GM12878 (cell line): ENCODE results near the gene NRXN3.

Experiments
- CREB1 ChIP-seq: IDR thresholded peaks from 2 replicates; pipeline ENCODE4 v1.6.1; 2012; ENCODE audit warnings: low read depth, mild to moderate bottlenecking, inconsistent platforms
- KDM1A ChIP-seq: fragments of 200-600 bp; sonication (generic); IDR thresholded peaks from 2 replicates; pipeline ENCODE4 v1.6.1; 2016; ENCODE audit warnings: borderline replicate concordance
- MXI1 ChIP-seq: fragments of 150-350 bp; IDR thresholded peaks from 2 replicates; pipeline ENCODE4 v1.6.1; 2011; ENCODE audit warnings: low read depth, mild to moderate bottlenecking, inconsistent platforms, low read length, improper control_type of control experiment
- POLR2AphosphoS5 ChIP-seq: IDR thresholded peaks from 2 replicates; pipeline ENCODE4 v1.6.1; 2011; ENCODE audit warnings: mild to moderate bottlenecking, low read length, inconsistent platforms
- SP1 ChIP-seq: IDR thresholded peaks from one replicate; pipeline ENCODE4 v1.6.1; 2011; ENCODE audit warnings: low read depth, low read length
- YY1 ChIP-seq: IDR thresholded peaks from 2 replicates; pipeline ENCODE4 v1.6.1; 2011; ENCODE audit warnings: low read depth, mild to moderate bottlenecking, low read length
- TF ChIP-seq, protein P1 (sequence below): IDR thresholded peaks from 2 replicates; pipeline ENCODE4 v1.6.1; 2011; ENCODE audit warnings: low read depth, low read length, improper control_type of control experiment, borderline replicate concordance
- TF ChIP-seq, protein P2 (sequence below), 3 experiments: IDR thresholded peaks in 2 of 3; conservative IDR thresholded peaks in 1 of 3; 2 replicates each; pipeline ENCODE4 v1.5.1; 2011; ENCODE audit warnings: low read depth in 3 of 3, low read length in 3 of 3, mild to moderate bottlenecking in 3 of 3, control low read depth in 2 of 3, moderate library complexity in 2 of 3, inconsistent platforms in 1 of 3, mixed read lengths in 1 of 3; ENCODE audit not compliant: control insufficient read depth in 2 of 3, insufficient read depth in 1 of 3; ENCODE audit errors: extremely low read depth in 1 of 3
- TF ChIP-seq, protein P3 (sequence below): IDR thresholded peaks from 2 replicates; pipeline ENCODE4 v1.6.1; 2012; ENCODE audit warnings: low read depth, low read length, improper control_type of control experiment
- TF ChIP-seq, protein P4 (sequence below): fragments of 450-650 bp; conservative IDR thresholded peaks from 2 replicates; pipeline ENCODE4 v1.6.1; 2017; ENCODE audit warnings: mild to moderate bottlenecking, moderate library complexity

DNA sequence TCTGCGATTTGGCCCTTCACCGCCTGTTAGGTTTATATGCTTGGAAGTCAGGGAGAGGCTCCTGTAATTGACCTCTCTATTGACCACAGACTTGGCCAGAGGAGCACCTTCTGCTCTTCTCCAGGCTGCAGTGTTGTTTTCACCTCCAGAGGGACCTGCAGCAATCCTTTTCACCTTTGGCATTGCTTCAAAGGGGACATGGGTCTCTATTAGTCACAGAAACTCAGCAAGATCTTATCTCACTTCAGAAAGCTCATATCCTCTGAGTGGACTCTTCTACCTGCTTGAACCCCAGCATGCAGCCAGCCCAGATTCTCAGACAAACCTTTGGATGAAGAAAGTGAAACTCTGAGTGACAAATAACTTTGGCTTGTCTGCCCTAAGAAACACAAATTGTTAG, 339.3 kb downstream of the NRXN3 start:
- TF ChIP-seq POLR2AphosphoS5: no peak
- TF ChIP-seq, protein P1, sequence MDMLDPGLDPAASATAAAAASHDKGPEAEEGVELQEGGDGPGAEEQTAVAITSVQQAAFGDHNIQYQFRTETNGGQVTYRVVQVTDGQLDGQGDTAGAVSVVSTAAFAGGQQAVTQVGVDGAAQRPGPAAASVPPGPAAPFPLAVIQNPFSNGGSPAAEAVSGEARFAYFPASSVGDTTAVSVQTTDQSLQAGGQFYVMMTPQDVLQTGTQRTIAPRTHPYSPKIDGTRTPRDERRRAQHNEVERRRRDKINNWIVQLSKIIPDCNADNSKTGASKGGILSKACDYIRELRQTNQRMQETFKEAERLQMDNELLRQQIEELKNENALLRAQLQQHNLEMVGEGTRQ: no peak
- TF ChIP-seq MXI1: no peak
- TF ChIP-seq, protein P2, sequence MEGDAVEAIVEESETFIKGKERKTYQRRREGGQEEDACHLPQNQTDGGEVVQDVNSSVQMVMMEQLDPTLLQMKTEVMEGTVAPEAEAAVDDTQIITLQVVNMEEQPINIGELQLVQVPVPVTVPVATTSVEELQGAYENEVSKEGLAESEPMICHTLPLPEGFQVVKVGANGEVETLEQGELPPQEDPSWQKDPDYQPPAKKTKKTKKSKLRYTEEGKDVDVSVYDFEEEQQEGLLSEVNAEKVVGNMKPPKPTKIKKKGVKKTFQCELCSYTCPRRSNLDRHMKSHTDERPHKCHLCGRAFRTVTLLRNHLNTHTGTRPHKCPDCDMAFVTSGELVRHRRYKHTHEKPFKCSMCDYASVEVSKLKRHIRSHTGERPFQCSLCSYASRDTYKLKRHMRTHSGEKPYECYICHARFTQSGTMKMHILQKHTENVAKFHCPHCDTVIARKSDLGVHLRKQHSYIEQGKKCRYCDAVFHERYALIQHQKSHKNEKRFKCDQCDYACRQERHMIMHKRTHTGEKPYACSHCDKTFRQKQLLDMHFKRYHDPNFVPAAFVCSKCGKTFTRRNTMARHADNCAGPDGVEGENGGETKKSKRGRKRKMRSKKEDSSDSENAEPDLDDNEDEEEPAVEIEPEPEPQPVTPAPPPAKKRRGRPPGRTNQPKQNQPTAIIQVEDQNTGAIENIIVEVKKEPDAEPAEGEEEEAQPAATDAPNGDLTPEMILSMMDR (IDR thresholded peaks at IDR 0.05 in 2 of 3, conservative IDR thresholded peaks at IDR 0.05 in 1 of 3; ENCODE audit: control insufficient read depth in 2 of 3, extremely low read depth in 1 of 3, insufficient read depth in 1 of 3, low read depth in 3 of 3, low read length in 3 of 3): no peak
- TF ChIP-seq CREB1: no peak
- TF ChIP-seq, protein P3, sequence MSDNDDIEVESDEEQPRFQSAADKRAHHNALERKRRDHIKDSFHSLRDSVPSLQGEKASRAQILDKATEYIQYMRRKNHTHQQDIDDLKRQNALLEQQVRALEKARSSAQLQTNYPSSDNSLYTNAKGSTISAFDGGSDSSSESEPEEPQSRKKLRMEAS: no peak
- no peak for TF ChIP-seq SP1
- no peak for TF ChIP-seq YY1
- TF ChIP-seq, protein P4, sequence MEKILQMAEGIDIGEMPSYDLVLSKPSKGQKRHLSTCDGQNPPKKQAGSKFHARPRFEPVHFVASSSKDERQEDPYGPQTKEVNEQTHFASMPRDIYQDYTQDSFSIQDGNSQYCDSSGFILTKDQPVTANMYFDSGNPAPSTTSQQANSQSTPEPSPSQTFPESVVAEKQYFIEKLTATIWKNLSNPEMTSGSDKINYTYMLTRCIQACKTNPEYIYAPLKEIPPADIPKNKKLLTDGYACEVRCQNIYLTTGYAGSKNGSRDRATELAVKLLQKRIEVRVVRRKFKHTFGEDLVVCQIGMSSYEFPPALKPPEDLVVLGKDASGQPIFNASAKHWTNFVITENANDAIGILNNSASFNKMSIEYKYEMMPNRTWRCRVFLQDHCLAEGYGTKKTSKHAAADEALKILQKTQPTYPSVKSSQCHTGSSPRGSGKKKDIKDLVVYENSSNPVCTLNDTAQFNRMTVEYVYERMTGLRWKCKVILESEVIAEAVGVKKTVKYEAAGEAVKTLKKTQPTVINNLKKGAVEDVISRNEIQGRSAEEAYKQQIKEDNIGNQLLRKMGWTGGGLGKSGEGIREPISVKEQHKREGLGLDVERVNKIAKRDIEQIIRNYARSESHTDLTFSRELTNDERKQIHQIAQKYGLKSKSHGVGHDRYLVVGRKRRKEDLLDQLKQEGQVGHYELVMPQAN: no peak
- TF ChIP-seq KDM1A: no peak
